GM21390 (cell line): ENCODE results near the gene GUCY2D.
"Not testable (repeated sequence)": the region's sequence is repeated elsewhere in the genome, so short reads cannot be mapped to it uniquely, and the experiment has no call there.

Source experiments
- ATAC-seq: cut with Tn5 transposase; IDR thresholded peaks from one replicate; pipeline ENCODE4 v1.9.1; 2021; ENCODE audit not compliant: unreplicated experiment

GUCY2D gene

GRCh38 chr17:8041249-8041928 is 39.0 kb downstream of the GUCY2D start:
- ATAC-seq, result no peak

GRCh38 chr17:8041979-8042378 is 39.6 kb downstream of the GUCY2D start:
- no peak for ATAC-seq

GRCh38 chr17:8044819-8045810 is 42.7 kb downstream of the GUCY2D start:
- no peak for ATAC-seq

GRCh38 chr17:8046306-8046928 is 44.0 kb downstream of the GUCY2D start:
- no peak for ATAC-seq

- ATAC-seq, result no peak
These were observed 44.7 kb downstream of the GUCY2D start for GRCh38 chr17:8046929-8047768.

GRCh38 chr17:8047769-8048110 is 45.3 kb downstream of the GUCY2D start:
- no peak for ATAC-seq

- no peak for ATAC-seq
These were observed 45.8 kb downstream of the GUCY2D start for GRCh38 chr17:8048236-8048635.

GRCh38 chr17:8048736-8049135 is 46.3 kb downstream of the GUCY2D start:
- no peak for ATAC-seq

- no peak for ATAC-seq
These were observed 49.4 kb downstream of the GUCY2D start for GRCh38 chr17:8051831-8052230.

- no peak for ATAC-seq
These were observed 50.1 kb downstream of the GUCY2D start for GRCh38 chr17:8052256-8053252.

- ATAC-seq, result no peak
These were observed 51.2 kb downstream of the GUCY2D start for GRCh38 chr17:8053600-8053999.

GRCh38 chr17:8055851-8056231 is 53.4 kb downstream of the GUCY2D start:
- ATAC-seq, result no peak

GRCh38 chr17:8056232-8056975 is 54.0 kb downstream of the GUCY2D start:
- ATAC-seq, result no peak

- no peak for ATAC-seq
These were observed 54.7 kb downstream of the GUCY2D start for GRCh38 chr17:8056976-8057625.

- no peak for ATAC-seq
These were observed 55.3 kb downstream of the GUCY2D start for GRCh38 chr17:8057691-8058114.

- ATAC-seq, result no peak
These were observed 56.7 kb downstream of the GUCY2D start for GRCh38 chr17:8059131-8059530.

- ATAC-seq, result no peak
These were observed 57.9 kb downstream of the GUCY2D start for GRCh38 chr17:8060274-8060673.

- not testable (repeated sequence) for ATAC-seq
These were observed 59.4 kb downstream of the GUCY2D start for GRCh38 chr17:8061851-8062250.
